ENCODE results near the gene TCF4. TPM values are rescaled to one million over a fixed set of nuclear protein-coding genes. Genes with fewer than 3 reads are reported as not detected.
A peak's percentile ranks its signal among the peaks of the same experiment; 100 is the strongest.

The TCF4 gene
- total RNA-seq, 1 experiment from 2014 or later = 12.5 TPM

GRCh38 chr18:55406451-55406991, 181.5 kb downstream of the TCF4 start:
- ChIA-PET CTCF (no interaction called here), POLR2A (ENCODE audit: unreplicated experiment) (interaction anchor here (0.7 kb wide), 1 partner anchor 356 kb away, joined by 37 read pairs; no protein-coding TSS in a partner anchor)
- BruUV-seq (replicated peaks) = no TSS peak
- H3K9me2 ChIP-seq (replicated peaks; ENCODE audit: low read length) = no peaks in the 10 kb centered on the region
- H2AFZ ChIP-seq (ENCODE audit: low read length) = 0 out of 2 replicates have a peak overlapping the region, but pooled peaks have one; percentile 41
- H3K79me2 ChIP-seq (ENCODE audit: low read length) = no peaks in the 10 kb centered on the region
- no peak overlapping the region for H3K4me3 ChIP-seq (ENCODE audit: low read length)
- TF ChIP-seq EZH2 (IDR thresholded peaks at IDR 0.05; ENCODE audit: low read length, unreplicated experiment) (no peak), EZH2phosphoT487 (IDR thresholded peaks at IDR 0.05; ENCODE audit: borderline replicate concordance, low read length) (no peak), CTCF (conservative IDR thresholded peaks at IDR 0.05; ENCODE audit: low read depth, low read length) (no peak)
- H3K9me3 ChIP-seq (ENCODE audit: low read length) = no peaks in the 10 kb centered on the region
- H3K27me3 ChIP-seq (ENCODE audit: low read length) = no peaks in the 10 kb centered on the region
- H3K4me2 ChIP-seq (ENCODE audit: low read length) = peak overlapping the region; percentile 37
- H3F3A ChIP-seq (ENCODE audit: low read length, unreplicated experiment) = no peaks in the 10 kb centered on the region
- no peak for DNase-seq
- no peak overlapping the region for H3K27ac ChIP-seq (ENCODE audit: low read length)
- peaks cover 16% of the 10 kb centered on the region for H3K4me1 ChIP-seq (ENCODE audit: insufficient read depth, low read length)
- H3K9ac ChIP-seq (ENCODE audit: low read length) = no peak overlapping the region
- H3K36me3 ChIP-seq (ENCODE audit: low read depth, low read length) = no peaks in the 10 kb centered on the region
- intact Hi-C loops (cut with micrococcal nuclease) = no loop called here
- ATAC-seq = no peak
- H4K20me1 ChIP-seq (ENCODE audit: low read length) = no peaks in the 10 kb centered on the region

GRCh38 chr18:55405893-55406406, 182.0 kb downstream of the TCF4 start:
- H3K9ac ChIP-seq (ENCODE audit: low read length) = no peak overlapping the region

More at GRCh38 chr18:55405893-55406406, 182.0 kb downstream of the TCF4 start:
- Histone ChIP-seq H3K4me3 (ENCODE audit: low read length) (no peak overlapping the region), H3K4me1 (ENCODE audit: insufficient read depth, low read length) (peaks cover 16% of the 10 kb centered on the region), H3K9me2 (replicated peaks; ENCODE audit: low read length) (no peaks in the 10 kb centered on the region), H3K27me3 (ENCODE audit: low read length) (no peaks in the 10 kb centered on the region), H3K4me2 (ENCODE audit: low read length) (peak overlapping the region; percentile 48), H3F3A (ENCODE audit: low read length, unreplicated experiment) (no peaks in the 10 kb centered on the region), H2AFZ (ENCODE audit: low read length) (0 out of 2 replicates have a peak overlapping the region, but pooled peaks have one; percentile 41), H3K36me3 (ENCODE audit: low read depth, low read length) (no peaks in the 10 kb centered on the region), H3K79me2 (ENCODE audit: low read length) (no peaks in the 10 kb centered on the region), H4K20me1 (ENCODE audit: low read length) (no peaks in the 10 kb centered on the region), H3K9me3 (ENCODE audit: low read length) (no peaks in the 10 kb centered on the region), H3K27ac (ENCODE audit: low read length) (no peak overlapping the region)
- DNase-seq = peak; percentile 93
- ChIA-PET CTCF (no interaction called here), POLR2A (ENCODE audit: unreplicated experiment) (interaction anchor here (0.7 kb wide), 1 partner anchor 357 kb away, joined by 37 read pairs; no protein-coding TSS in a partner anchor)
- TF ChIP-seq EZH2 (IDR thresholded peaks at IDR 0.05; ENCODE audit: low read length, unreplicated experiment) (no peak), CTCF (conservative IDR thresholded peaks at IDR 0.05; ENCODE audit: low read depth, low read length) (no peak), EZH2phosphoT487 (IDR thresholded peaks at IDR 0.05; ENCODE audit: borderline replicate concordance, low read length) (no peak)
- no TSS peak for BruUV-seq (replicated peaks)
- intact Hi-C loops (cut with micrococcal nuclease) = no loop called here
- peak; percentile 88 for ATAC-seq
